Sigmoid colon (tissue), 7 donors: ENCODE results near the gene CAMK4. TPM values are rescaled to one million over a fixed set of nuclear protein-coding genes. Genes with fewer than 3 reads are reported as not detected.

ENCODE experiments used
- DNase-seq: peaks from one replicate; pipeline ENCODE4 v3.0.0-alpha.2; 2019
- H3K27ac ChIP-seq, 4 donors: fragments of 200-600 bp; sonication (generic); one replicate each; pipeline ENCODE4 v1.5.1; 2016 to 2019; ENCODE audit warnings: mild to moderate bottlenecking in 1 of 4
- H3K27me3 ChIP-seq, 3 donors: fragments of 200-600 bp; sonication (generic); one replicate each; pipeline ENCODE4 v1.5.1; 2019; ENCODE audit warnings: mild to moderate bottlenecking in 1 of 3
- H3K36me3 ChIP-seq, 4 donors: fragments of 200-600 bp; sonication (generic); one replicate each; pipeline ENCODE4 v1.5.1; 2016 to 2019
- H3K4me1 ChIP-seq, 4 donors: fragments of 200-600 bp; sonication (generic); one replicate each; pipeline ENCODE4 v1.5.1; 2017 to 2019
- H3K4me3 ChIP-seq, 4 donors: fragments of 200-600 bp; sonication (generic); one replicate each; pipeline ENCODE4 v1.5.1; 2017 to 2019; ENCODE audit warnings: mild to moderate bottlenecking in 2 of 4, moderate library complexity in 1 of 4
- H3K9me3 ChIP-seq, 4 donors: fragments of 200-600 bp in 3 of 4; sonication (generic) in 3 of 4; one replicate each; pipeline versions ENCODE4 v1.5.1 to v1.6.1; 2013 to 2019
- CTCF ChIP-seq, 4 experiments: fragments of 450-650 bp in 3 of 4; fragments of 200-600 bp in 1 of 4; IDR thresholded peaks; one replicate each; pipeline ENCODE4 v1.5.1; 2016 to 2019; ENCODE audit warnings: antibody characterized with exemption in 4 of 4, mild to moderate bottlenecking in 3 of 4, moderate library complexity in 2 of 4
- EP300 ChIP-seq, 4 donors: sonication (generic); formaldehyde crosslinking; IDR thresholded peaks; one replicate each; pipeline ENCODE4 v1.6.1; 2017; ENCODE audit warnings: antibody characterized with exemption in 4 of 4
- POLR2A ChIP-seq, 2 donors: fragments of 450-650 bp; IDR thresholded peaks; one replicate each; pipeline ENCODE4 v1.6.1; 2016; ENCODE audit warnings: antibody characterized with exemption in 2 of 2, mild to moderate bottlenecking in 2 of 2, moderate library complexity in 2 of 2
- POLR2AphosphoS5 ChIP-seq, 4 donors: sonication (generic); formaldehyde crosslinking; IDR thresholded peaks; one replicate each; pipeline ENCODE4 v1.6.1; 2017; ENCODE audit warnings: antibody characterized with exemption in 4 of 4
- WGBS, 2 donors: extraction: QIAGEN DNeasy Blood & Tissue Kit; methylation state at CpG; one replicate each; pipeline ENCODE4 v1.1.7; 2013; 5-methylcytosine and 5-hydroxymethylcytosine counted together
- intact Hi-C: fragments of 100-400 bp; cut with DNase I; formaldehyde crosslinking; loops from one replicate; pipeline ENCODE4 v1.15.1; 2023
- polyA plus RNA-seq, 3 donors: library from polyadenylated mRNA; stranded (reverse); fragments of 200-250 nt; gene quantifications; one replicate each; pipeline ENCODE4 v1.2.3, GENCODE V29; 2013
- total RNA-seq, 4 donors: library from RNA; depleted of rRNA; stranded (reverse); fragments of >200 nt; gene quantifications; one replicate each; pipeline ENCODE4 v1.1.0, GENCODE V29; 2016
- donor health status: healthy with polysubstance abuse.
- donor health status: Bipolar disorder and iron deficiency.
- donor health status: healthy.

CAMK4 gene
- total and polyA plus RNA-seq, 7 donors, result 0.23 to 4.0 (median 2.3) TPM

DNA sequence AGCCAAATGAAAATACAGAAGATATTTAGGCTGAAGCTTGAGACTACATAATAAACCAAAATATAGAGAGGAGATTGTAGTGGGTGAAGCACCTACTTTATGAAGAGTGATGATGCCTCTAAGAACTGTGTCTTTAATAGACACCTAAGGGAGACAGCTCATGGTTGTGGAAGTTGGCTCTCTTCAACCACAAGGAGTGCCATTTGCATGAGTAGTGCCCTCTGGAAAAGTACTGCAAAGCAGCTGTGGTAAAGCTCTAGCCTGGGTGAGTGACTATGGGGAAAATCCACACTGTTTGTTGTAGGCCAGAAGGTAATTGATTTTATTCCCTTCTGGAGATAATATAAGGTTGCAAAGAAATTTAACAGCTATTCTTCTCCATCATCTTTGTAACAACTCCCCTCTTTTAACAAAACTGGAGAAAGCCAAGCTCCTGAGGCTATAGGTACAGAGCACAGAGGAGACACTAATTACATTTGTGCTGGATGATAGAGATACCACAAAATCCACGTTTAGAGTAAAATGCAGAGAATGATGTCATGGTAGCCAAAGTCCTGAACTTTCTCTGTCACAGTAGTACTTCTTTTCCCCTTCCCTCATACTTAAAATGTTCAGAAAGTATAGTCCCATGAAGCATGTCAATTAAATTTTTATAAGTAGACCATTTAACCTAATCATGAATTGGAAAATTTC lies 165.4 kb downstream of the CAMK4 start:
- intact Hi-C loops, result no loop called here
- DNase-seq, result no peak
- TF ChIP-seq CTCF (IDR thresholded peaks at IDR 0.05) (no peak), POLR2A (IDR thresholded peaks at IDR 0.05) (no peak)
- 0 to 27% methylated on average over 1 of the region's 1 CpG for WGBS, 2 donors
- Histone ChIP-seq H3K36me3 (no peaks in the 10 kb centered on the region), H3K27ac (no peak overlapping the region), H3K27me3 (no peaks in the 10 kb centered on the region), H3K4me1 (no peaks in the 10 kb centered on the region), H3K4me3 (no peak overlapping the region), H3K9me3 (no peaks in the 10 kb centered on the region)

DNA sequence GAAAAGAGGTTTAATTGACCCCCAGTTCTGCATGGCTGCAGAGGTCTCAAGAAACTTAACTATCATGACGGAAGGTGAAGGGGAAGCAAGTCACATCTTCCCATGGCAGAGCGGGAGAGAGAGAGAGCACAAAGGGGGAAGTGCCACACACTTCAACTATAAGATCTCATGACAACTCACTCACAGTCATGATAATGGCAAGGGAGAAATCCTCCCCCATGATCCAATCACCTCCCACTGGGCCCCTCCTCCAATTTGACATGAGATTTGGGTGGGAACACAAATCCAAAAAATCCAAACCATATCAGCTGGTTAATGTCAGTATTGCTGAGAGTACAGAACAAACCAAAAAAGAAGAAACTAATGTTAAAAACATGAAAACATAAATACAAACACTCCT lies 168.0 kb downstream of the CAMK4 start:
- no peaks in the 10 kb centered on the region for H3K27me3 ChIP-seq
- H3K36me3 ChIP-seq, result no peaks in the 10 kb centered on the region
- no peaks in the 10 kb centered on the region for H3K9me3 ChIP-seq
- no peak overlapping the region for H3K4me3 ChIP-seq
- 88 to 91% methylated on average over 2 of the region's 2 CpGs for WGBS, 2 donors
- H3K4me1 ChIP-seq, result no peaks in the 10 kb centered on the region
- no peak for DNase-seq
- intact Hi-C loops, result no loop called here
- no peak overlapping the region for H3K27ac ChIP-seq
- TF ChIP-seq EP300 (IDR thresholded peaks at IDR 0.05), result no peak
- TF ChIP-seq CTCF (IDR thresholded peaks at IDR 0.05), result no peak
- no peak for TF ChIP-seq POLR2AphosphoS5 (IDR thresholded peaks at IDR 0.05)
- TF ChIP-seq POLR2A (IDR thresholded peaks at IDR 0.05), result no peak

GRCh38 chr5:111394586-111394985 lies 170.4 kb downstream of the CAMK4 start:
- TF ChIP-seq POLR2A (IDR thresholded peaks at IDR 0.05), result no peak
- no peak for TF ChIP-seq EP300 (IDR thresholded peaks at IDR 0.05)
- TF ChIP-seq POLR2AphosphoS5 (IDR thresholded peaks at IDR 0.05), result no peak
- no peak for TF ChIP-seq CTCF (IDR thresholded peaks at IDR 0.05)
- Histone ChIP-seq H3K4me3 (no peak overlapping the region), H3K9me3 (no peaks in the 10 kb centered on the region), H3K4me1 (no peaks in the 10 kb centered on the region), H3K36me3 (no peaks in the 10 kb centered on the region), H3K27me3 (no peaks in the 10 kb centered on the region), H3K27ac (no peak overlapping the region)
- WGBS, 2 donors, result 89 to 94% methylated on average over 3 of the region's 3 CpGs
- intact Hi-C loops, result no loop called here
- DNase-seq, result no peak

GRCh38 chr5:111398013-111398412 lies 173.8 kb downstream of the CAMK4 start:
- peaks cover 0 to 2% (median 0%) of the 10 kb centered on the region in 4 donors for H3K9me3 ChIP-seq
- no peaks in the 10 kb centered on the region for H3K36me3 ChIP-seq
- no peak for TF ChIP-seq EP300 (IDR thresholded peaks at IDR 0.05)
- TF ChIP-seq POLR2A (IDR thresholded peaks at IDR 0.05), result no peak
- no peak for TF ChIP-seq CTCF (IDR thresholded peaks at IDR 0.05)
- TF ChIP-seq POLR2AphosphoS5 (IDR thresholded peaks at IDR 0.05), result no peak
- no peak overlapping the region for H3K27ac ChIP-seq
- intact Hi-C loops, result no loop called here
- no peaks in the 10 kb centered on the region for H3K27me3 ChIP-seq
- no peak for DNase-seq
- no peaks in the 10 kb centered on the region for H3K4me1 ChIP-seq
- 66 to 80% methylated on average over 2 of the region's 2 CpGs for WGBS, 2 donors
- no peak overlapping the region for H3K4me3 ChIP-seq

- Histone ChIP-seq H3K4me3 (no peak overlapping the region), H3K27me3 (no peaks in the 10 kb centered on the region), H3K27ac (no peak overlapping the region), H3K36me3 (no peaks in the 10 kb centered on the region), H3K4me1 (no peaks in the 10 kb centered on the region), H3K9me3 (peaks cover 0 to 2% (median 0%) of the 10 kb centered on the region in 4 donors)
- no peak for TF ChIP-seq POLR2A (IDR thresholded peaks at IDR 0.05)
- TF ChIP-seq EP300 (IDR thresholded peaks at IDR 0.05), result no peak
- no peak for TF ChIP-seq CTCF (IDR thresholded peaks at IDR 0.05)
- TF ChIP-seq POLR2AphosphoS5 (IDR thresholded peaks at IDR 0.05), result no peak
- intact Hi-C loops, result no loop called here
- 20 to 38% methylated on average over 2 of the region's 2 CpGs for WGBS, 2 donors
- no peak for DNase-seq
These were observed 174.9 kb downstream of the CAMK4 start for GRCh38 chr5:111399113-111399512.
